HUDEP-2 (cell line): Measurements from ENCODE around the gene ZBTB22.

Experiments used
- DNase-seq, 76 experiments: peaks; one replicate each; lab custom pipeline; 2025; ENCODE audit not compliant: unreplicated experiment in 76 of 76; lab: John Stamatoyannopoulos, UW

The ZBTB22 gene

DNA sequence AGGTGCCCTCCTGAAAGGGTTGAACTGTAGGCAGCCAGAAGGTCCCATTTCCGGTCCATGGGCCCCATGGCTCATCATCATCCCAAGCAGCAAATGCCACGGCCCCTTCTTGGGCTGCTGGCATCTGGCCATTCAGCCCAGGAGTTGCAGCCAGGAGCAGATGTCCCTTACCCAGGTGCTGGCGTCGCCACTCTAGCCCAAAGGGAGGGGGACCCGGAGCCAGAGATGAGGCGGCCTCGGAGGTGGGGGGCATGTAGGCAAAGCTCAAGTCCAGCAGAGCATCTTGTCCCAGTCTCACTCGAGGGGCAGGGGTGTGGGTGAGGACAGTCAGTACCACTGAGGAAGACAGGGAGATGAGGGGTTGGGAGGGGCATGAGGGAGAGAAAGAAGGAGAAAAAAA lies 12.5 kb downstream of the ZBTB22 start:
- no peak for DNase-seq

DNA sequence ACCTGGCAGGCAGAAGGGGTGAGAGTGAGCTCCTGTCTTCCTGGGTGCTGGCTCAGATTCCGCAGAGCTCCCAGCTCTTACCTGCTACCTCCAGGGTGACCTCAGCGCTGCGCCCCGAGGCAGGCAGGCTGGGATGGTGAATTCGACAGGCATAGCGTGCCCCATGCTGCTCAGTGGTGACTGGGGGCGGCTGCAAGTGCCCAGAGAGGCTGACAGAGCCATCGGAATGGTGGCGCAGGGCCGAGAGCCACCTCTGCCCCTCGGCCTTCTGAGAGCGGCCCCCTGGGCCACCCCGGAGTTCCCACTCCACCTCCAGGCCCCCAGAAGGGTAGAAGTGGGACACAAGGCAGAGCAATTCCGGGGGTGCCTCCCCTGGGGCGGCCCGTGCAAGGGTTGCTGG lies 13.3 kb downstream of the ZBTB22 start:
- DNase-seq = no peak

DNA sequence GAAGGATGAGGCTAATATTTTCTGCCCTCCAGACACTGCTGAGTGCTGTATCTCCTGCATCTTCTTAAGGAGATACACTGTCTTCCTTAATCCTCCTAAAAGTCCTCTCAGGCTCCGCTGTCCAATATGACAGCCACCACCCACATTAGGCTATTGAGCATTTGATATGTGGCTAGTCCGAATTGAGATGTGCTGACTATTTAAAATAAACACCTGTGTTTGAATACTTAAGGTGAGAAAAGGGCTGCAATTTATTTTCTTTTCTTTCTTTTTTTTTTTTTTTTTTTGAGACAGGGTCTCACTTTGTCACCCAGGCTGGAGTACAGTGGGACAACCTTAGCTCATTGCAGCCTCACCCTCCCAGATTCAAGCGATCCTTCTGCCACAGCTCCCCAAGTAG lies 15.7 kb downstream of the ZBTB22 start:
- no peak for DNase-seq

DNA sequence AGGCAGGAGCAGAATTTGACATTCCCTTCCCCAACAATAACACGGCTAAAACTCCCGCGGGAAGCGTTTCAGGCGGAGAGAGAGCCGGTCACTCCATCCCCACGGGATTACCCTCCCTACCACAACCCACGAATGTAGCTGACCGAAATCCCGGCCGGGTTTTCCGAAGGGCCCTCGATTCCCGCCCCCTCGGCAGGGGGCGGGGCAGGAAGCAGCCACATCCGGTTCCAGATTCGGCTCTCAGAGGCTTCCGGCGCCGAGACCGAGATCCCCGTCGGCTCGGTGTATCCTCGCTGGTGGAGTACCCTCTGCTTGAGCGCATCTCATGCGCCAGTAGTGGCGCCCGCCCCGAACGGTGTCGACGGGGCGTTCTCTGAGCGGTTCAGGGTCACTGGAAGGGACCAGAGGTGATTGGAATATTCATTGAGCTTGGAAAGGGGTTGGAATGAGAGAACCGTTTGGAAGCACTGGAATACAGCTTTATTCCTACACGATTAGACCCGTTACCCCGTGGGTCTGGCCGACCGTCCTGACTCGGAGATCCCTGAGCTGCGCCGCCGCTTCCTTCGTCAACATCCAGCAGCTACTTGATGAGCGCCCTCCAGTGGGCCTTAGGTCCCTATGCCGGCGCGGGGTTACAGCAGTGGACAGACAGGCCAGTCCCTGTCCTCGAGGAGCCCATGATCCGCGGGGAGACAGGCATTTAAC lies 18.2 kb downstream of the ZBTB22 start:
- DNase-seq = peak in 74 of 76 experiments; percentile 49 to 98 (median 87)

DNA sequence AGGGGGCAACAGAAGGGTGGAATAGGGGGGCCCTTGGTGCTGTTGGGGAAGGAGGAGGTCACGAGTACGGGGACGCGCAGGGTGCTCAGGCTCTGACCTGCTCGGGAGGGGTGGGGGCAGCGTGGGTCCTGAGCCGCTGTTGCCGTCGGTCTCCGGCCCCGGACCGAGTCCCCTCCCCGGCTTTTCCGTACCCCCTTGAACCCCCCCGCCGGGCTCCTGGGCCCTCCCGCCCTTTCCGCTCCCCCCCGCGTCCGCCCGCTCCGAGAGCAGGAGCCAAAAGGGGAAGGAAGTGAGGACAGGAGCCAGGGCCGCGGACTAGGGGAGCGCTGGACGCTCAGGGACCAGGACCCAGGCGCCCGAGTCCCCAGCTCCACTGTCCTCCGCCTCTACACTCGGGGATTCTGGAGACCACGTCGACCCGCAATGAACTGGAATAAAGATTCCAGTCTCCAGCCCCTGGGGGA lies 18.7 kb downstream of the ZBTB22 start, which contains the start of gene RGL2:
TSS of gene RGL2 (minus strand) at position 170 of the 464 bp plus-strand sequence. CDS start 332 bp downstream, outside the sequence.
- peak in 49 of 76 experiments; percentile 18 to 74 (median 56) for DNase-seq

DNA sequence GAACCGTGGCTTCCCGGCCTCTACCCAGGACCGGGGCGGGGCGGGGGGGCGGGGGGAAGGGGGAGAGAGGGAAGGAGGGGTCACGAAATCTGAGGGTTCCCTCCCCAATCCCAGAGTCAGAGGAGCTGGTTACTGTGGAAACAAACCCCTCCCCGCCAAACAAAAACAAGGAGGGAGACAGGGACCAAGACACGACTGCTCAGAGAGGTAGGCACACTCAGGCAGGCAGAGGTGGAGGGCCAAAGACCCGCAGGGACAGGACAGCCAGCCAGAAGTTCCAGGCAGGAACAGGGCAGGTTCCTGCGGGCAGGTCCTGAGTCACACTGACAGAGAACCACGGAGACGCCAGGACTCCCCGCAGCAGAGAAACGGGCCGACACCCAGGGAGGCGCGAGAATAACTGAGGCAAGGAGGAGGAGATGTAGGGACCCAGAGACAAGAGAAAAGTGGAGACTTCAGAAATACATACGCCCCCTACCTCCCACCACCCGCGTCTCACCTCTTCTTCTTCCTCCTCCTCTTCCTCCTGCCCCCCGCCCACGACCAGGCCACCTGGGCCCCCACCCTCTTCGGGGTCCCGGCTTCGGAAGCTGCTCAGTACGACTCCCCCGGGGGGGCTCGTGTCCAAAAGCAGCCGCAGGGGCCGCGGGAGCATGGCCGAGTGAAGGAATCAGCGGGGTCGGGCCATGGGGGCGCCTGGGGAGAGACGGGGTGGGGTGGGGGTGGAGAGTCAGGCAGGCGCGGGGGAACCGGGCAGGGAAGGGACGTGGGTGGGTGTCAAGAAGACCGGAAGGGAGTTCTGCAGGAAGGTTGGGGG lies 19.4 kb downstream of the ZBTB22 start:
- DNase-seq = peak in 65 of 76 experiments; percentile 20 to 86 (median 62)

DNA sequence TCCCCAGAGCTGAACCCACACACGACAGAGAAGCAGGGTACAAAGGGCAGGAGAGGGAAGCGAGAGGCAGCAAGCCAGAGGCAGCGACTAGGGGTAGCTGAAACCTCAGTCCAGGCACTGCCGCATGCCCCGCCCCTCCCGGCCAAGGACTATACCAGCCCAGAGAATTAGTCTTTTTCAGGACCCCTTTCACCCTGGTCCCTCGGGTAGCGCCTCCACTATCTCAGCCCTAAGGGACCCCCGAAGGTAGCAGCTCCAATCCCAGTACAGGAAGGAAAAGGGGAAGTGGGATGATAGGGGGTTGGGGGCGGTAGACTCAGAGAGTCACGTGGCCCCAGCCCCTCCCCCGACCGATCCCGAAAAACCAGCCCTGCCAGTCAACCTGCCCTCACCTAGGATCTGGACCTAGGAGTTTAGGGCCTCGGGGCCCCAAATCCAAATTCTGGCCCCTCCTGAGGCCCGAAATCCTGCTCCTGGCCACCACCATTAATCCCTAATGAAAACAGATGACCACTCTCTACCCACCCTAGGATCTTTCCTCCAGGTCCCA lies 20.1 kb downstream of the ZBTB22 start:
- DNase-seq = peak in 1 of 76 experiments; percentile 23

DNA sequence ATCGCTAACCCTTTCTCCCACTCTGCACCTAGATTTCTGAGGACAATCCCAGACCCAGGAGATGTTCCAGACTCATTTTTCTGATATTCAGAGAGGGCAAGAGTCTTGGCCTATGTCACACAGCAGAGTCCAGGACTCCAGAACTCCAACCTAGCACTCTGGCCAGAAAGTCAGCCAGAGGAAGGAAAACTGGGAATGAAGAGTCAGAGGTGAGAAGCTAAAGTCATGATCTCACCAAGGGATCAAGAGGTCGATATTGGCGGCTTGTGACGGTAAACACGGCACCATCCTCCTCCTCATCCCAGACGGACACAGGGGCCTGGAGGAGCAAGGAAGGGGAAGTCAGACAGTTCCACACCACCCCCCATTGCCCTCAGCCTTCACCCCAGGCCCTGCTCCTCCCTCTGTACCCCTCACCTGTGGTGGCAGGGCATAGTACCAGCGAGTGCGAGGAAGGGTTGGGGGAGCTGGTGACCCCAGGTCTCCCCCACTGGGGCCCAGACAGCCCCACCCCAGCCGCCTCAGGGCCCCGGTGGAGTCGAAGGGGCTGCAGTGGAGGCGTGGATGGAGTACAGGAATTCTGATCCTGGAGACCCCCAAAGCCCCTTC lies 20.6 kb downstream of the ZBTB22 start:
- DNase-seq = no peak

DNA sequence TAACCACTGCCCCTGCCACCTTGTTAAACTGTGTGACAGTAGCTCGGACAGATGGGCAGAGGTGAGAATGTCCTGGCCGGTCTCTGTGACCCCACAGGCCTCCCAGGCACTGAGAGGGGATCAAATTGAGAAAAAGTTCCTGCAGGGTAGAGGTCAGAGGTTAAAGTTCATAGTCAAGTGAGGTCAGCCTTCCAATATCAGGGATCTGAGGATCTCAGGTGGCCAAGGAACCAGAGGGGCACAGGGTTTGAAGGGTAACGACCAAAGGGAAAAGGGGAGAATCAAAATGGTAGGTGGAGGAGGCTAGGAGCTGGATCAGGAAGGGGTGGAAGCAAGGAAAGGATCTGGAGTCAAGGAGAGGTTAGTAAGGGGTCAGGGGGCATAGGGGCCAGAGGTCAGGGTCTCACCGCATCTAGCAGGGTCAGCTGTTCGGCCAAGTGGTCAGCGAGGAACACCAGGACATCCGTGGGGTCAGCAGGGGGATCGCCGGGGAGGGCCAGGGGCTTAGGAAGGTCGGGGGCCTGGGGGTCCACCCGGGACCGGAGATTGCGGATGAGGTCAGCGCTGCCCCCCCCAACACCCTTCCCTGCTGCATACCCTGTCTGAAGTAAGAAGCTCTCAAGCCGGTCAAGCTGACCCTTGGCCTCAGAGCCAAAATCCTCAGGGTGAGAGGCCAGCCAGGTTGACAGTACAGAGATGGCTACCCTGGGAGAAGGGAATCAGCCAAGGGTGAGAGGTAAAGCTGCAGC lies 21.7 kb downstream of the ZBTB22 start:
- DNase-seq = no peak

DNA sequence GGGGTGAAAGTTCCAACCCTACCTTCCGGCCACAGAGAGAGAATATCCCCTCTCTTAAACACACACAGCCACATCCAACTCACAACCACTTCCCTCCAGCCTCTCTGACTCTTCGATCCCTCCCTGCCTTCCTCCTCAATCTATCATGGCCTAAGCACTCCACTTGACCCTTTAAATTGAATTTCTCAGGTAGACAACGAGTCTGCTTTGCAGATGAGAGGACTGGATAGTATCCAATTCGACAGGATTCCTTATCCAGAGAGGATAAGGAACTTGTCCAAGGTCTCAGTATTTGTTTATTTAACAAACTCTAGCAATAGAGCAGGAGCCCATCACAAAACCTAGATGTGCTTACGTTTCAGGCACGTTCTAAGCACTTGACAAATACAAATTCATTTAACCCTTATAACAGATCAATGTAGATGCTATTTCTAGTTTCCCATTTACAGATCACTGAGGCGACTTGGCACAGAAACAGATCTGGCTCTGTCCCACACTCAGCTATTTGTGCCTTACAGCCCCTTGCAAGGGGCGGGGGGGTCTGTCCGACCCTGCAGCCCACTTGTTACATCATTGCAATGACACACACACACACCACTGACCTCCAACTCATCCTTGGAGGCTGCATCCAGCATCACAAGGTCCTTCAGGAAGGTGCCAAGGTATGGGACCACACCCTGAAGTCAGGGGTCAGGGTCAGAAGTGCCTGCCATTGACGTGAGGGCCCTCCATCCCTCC lies 23.3 kb downstream of the ZBTB22 start:
- DNase-seq = no peak

DNA sequence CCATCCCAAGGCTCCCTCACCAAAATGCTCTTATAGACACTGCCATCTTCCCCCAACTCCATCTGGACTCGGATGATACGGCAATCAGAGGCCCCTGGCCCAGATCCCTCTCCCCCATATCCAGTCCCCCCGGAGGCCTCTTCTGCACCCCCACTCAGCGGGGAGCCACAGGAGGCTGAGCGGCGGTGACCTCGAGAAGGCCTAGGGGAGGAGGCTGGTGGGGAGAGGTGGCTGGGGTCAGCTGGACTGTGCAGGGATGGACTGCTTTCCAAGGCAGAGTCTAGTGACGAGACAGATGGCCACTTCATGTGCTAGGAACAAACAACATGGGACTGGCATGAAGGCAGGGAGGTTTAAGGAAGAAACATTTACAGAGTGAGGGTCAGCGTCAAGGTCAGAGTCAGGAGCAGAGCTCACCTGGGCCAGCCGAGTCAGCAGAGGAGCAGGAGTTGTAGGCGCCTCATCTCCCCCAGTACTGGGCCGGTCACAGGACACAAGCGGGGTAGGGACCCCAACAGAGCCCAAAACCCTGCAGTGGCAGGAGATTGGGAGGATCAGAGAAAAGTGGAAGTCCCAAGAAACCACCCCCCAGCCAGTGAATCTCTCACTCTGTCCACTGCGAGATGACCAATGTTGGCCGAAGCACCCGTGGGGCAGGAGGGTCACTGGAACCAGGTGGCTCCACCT lies 24.4 kb downstream of the ZBTB22 start:
- no peak for DNase-seq

DNA sequence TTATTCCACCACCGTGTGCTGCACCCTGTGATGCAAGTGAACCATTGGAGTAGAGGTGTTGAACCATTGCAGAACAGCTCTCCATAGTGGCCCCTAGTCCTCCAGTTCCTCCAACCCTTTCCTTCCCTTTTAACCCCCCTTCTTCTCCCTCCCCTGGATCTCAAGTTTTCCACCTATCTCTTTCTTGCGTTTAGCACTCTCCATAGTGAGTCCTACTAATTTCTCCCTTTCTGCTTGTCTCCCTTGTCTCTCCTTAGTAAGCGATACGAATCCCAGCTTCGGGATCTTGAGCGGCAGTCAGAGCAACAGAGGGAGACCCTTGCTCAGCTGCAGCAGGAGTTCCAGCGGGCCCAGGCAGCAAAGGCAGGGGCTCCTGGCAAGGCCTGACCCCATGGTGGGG lies 27.1 kb downstream of the ZBTB22 start:
- DNase-seq = no peak

DNA sequence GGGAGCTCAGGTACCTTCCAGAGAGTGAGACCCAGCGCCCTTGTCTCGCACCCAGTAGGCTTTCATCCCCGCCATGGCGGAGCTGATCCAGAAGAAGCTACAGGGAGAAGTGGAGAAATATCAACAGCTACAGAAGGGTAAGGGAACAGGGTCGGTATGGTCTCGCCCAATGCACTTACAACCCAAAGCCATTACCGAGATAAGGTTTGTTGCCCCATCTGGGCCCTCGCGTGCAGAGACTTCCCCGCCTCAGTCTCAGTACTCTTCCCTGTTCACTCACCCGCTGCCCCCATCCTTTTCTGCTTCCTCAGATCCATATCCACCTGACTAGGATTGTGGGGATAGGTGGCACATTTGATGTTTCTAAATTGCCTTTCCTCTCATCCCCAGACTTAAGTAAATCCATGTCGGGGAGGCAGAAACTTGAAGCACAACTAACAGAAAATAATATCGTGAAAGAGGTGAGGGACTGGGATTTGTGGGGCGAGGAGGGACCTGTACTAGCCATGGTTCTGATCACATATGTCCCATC lies 27.7 kb downstream of the ZBTB22 start:
- DNase-seq = peak in 10 of 76 experiments; percentile 36 to 68 (median 47)

DNA sequence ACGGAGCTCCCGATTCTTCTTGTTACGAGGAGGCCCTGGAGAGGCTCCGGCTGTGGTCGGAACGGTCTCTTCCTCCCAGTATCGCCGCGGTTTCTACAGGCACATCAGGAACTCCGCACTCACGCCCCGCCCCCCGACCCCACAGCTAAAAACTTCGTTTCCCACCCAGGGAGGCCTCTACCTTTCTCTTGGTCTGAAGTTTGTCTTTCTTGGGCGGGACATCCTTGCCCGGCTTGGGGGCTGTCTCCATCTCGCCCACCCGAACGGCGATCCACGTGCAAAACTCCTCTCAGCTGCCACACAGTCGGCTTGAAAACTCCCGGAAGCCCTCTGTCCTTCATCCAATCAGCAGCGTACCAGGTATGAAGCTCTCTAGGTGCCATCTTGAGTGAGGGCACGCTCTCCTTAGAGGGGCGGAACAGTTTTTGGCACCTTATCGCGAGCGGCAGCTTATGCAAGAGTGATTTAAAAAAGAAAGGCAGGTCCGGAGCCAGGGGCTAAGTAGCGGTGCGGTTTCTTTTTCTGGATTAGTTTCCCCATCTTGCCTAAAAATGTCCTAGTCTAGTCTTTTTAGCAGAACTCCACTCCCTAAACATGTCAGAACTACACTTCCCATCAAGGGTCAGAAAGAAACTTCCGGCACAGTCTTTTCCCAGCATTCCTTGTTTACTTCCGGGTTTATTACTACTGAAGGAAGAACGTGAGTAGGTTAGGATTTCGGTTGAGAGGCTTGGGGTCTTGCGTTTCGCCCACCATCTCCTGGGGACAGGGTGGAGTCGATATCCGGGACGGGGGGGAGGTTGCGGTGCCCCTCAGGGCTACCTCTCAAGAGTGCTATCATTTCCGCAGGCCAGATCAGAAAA lies 28.4 kb downstream of the ZBTB22 start, which contains the start of the genes PFDN6 and WDR46:
TSS of gene PFDN6 (plus strand) at position 681 of the 863 bp plus-strand sequence. CDS start 256 bp downstream, outside the sequence.
TSS of gene WDR46 (minus strand) at position 319 of the 863 bp plus-strand sequence. CDS start at position 250, 69 bp downstream.
- DNase-seq = peak in 73 of 76 experiments; percentile 55 to 96 (median 82)

DNA sequence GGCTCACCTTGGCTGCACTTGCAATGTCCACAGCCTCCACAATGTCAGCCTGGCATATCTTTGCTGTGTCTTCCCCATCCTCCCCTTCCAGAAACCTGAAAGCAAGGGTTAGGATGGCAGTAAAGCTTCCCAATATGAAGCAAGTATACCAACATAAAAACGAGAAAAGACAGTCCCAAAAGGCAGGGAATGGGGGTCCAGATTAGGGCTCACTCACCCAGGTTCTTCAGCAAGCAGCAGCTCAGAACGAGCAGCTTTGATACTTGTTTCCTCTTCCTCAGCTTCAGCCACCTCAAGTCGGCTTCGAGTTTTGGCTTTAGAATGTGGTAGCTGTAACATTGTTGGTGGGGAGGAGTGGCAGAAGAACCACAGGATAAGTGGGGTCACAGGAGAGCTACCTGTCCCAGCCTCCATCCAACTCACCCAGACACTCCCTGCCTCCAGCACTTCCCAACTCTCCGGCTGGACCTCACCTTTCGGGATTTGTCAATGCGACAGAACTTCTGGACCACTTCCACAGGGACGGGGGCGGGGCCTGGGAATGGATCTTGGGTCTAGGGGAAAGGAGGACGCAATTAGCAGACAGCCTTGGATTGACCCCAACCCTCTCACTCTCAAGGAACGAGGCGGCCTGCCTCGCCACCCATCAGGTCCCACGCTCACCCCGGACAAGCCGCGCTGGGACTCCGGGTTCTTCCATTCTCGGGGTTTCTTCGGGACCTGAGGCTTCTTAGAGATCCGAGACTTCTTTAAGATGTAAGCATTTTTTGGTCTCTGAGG lies 29.2 kb downstream of the ZBTB22 start:
- DNase-seq = no peak

DNA sequence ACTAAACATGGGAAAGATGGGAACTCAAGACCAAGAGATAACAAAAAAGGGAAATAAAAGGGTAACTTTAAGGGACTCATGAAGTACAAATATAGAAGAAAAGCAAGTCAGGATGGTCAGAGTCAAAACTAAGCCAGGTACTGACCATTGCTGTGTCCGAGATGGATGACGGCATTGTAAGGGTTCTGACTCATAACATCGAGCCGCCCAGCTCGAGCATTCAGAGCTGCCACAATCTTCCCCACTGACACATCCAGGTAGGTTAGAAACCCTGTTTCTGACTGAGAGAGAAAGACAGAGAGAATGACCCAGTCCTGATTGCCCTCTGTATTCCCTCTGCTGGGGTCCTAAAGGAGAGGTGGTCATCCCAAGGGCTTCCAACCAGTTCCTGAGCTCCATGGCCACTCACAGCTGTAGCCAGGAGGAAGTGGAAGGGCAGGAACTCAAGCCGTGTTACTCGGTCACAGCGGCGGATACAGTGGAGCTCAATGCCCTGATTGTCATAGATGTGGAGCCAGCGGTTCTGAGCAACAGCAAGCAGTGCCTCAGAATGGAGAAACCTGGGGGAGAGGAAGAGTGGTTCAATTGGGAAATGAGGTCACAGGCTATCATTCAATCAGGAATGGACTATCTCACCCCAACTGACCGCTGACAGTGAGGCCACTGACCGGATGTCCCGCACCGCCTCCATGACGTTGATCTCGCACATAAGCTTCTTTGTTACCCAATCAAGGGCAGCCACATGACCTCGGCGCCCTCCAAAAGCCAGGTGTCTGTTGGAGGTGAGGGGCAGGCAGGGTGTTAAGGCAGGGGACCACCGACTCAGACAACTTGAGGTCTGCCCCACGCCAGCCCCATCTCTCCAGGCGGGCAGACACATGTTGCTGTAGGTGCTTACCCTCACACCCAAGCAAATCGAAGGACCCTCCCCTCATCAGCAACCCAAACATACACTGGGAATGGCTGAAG lies 30.3 kb downstream of the ZBTB22 start:
- no peak for DNase-seq
